SKM-1 (cell line): ENCODE results near the gene C20orf202.

Experiments used
- DNase-seq: peaks from one replicate; lab custom pipeline; 2025; ENCODE audit not compliant: unreplicated experiment; lab: John Stamatoyannopoulos, UW

C20orf202 gene

DNA sequence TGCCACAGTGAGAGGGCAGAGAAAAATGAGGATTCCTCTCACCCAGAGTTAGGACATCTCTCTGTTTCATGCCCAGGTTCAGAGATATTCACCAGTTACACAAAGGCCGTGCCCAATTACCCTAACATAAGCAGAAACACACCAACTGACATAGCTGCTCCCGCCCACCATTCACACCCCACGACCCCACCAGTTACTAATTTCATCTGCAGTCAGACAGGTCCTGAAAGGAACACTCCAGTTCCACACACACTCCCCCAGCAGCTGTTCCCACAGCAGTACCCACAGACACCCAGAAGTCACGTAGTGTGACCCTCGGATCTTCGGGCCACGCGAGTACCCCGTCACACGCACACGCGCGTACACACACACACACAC is 19.0 kb upstream of the C20orf202 start:
- DNase-seq = no peak

DNA sequence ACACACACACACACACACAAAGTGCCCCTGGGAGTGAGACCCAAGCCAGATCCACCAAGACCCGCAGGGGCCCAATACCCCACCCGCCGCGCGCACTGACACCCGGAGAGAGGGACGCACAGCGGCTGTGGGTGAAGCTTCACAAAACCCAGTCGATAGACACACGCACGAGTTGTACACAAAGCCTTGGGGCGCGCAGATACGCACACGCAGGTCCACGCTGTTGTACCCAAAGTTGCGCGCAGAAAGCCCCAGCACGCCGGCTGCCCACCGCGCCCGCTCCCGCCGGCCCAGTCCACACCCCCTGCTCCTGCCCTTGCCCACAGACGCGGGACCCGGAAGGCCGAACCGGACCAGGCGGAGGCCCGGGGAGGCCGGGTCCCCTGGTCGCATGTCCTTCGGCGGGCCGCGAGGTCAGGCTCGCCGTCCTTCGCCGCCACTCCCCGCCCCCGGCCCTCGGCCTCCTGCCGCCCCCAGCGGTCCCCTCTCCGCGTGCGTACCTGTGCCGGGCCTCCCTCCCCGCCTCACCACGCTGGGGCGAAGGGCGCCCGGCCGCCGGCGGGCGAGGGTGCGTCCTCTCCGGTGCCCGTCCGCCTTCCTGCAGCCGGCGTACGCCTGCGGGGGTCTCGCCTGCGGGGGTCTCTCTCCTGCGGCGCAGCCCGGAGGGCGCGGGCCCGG is 18.5 kb upstream of the C20orf202 start, which contains the start of gene TMEM74B:
Gene TMEM74B, minus strand, starts transcription at position 344 of the 678 bp plus-strand sequence. CDS start 1,180 bp downstream, outside the sequence.
- DNase-seq = no peak

DNA sequence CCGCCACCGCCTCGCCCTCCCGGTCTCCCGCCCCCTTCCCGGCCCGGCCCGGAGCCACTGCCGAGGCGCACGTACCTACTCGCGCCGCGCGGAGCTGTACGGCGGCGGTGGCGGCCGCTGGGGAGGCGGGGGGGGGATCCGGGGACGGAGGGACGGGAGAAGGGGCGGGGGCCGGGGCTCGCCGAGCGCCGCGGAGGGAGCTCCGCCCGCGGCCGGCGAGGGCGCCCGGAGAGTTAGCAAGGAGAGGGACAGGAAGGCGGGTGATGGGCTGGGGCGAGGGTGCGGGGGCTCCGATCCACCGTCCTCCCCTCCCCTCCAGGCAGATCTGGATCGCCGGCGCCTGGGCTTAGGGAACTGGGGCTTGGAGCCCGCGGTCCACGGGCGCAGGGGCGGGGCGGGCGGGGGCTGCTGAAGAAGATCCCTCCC is 17.9 kb upstream of the C20orf202 start:
- no peak for DNase-seq

DNA sequence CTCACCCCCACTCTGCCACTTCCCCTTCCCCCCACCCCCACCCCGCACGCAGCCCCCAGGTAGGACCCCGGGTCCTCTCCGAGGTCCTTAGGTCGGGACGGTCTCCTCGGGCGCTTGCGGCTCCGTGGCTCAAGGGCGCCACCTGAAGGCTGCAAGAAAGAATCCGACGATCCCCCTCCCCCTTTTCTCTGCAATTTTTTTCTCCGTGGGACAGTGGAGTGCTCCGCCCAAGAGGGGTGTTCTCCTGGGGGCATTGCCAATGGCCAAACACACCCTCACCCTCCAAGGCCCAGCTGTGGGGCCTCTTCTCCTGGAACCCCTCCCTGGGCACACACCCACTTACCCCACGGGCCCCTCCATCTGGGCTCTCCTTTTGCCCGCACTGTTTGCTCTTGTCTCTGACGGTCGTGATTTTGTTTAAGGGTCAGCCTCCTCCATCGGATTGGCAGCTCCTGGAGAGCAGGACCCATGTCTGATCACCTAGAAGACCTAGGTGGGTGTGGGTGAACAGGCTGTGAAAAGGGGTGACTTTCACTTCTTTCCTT is 17.4 kb upstream of the C20orf202 start:
- no peak for DNase-seq

DNA sequence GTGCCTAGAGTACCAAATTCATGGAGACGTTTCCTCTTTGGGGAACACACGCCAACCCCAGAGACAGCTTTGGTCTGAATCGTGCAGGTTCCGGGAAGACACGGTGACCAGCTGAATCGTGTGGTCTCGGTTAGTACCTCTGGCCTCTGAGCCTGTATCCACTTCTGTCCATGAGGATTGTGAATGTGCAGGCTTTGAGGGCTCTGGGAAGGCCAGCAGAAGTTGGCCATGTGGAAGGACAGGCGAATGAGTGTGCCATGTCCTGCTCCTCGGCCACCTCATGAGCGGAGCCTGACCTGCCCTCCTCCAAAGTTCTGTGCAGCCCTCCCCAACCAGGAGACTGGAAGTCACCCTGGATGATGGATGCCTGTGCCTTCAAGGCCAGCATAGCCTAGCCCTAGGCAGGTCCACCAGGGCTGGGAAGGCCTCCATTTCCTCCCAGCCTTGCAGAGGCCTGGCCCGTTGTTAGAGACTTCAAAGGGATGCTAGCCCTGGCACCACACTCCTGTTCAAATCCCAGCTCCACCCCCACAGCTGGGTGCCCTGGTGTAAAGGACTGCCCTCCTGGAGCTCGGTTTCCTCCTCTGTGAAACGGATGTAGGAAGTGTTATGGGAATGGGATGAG is 16.8 kb upstream of the C20orf202 start:
- DNase-seq = no peak

DNA sequence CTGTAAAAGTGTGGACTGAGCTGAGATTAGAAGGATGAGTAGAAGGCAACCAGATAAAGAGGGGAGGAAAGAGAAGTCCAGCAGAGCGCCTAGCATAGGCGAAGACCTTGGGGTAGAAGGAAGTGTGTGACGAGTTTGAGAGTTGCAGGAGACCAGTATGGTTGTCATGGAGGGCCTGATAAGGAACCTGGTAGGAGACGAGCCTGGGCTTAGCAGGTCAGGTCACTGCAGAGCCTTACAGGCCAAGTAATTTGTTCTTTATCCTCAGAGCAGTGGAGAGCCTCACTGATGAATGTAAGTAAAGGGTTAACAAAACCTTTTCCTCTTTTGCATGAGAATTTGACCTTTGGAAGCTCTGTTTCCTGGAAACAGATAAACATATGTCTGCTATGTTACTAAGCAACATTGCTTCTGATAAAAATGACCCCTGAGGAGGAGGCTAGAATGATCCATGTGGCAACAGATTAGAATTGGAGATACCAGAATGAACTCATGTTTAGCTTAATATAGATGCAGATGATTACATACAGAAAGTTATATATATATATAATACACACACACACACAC is 15.6 kb upstream of the C20orf202 start:
- no peak for DNase-seq

DNA sequence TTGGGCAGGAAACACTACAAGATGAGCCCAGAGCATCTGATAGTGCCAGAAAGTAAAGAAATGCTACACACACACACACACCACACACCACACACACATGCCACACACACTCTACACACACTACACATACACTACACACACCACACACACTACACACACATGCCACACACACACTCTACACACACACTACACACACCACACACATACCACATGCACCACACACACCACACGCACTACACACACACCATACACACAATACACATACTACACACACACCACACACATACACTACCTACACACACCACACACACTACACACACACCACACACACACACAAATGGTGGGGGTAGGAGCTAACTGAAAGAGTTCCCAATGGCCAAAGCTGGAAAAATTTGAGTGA is 14.9 kb upstream of the C20orf202 start:
- no peak for DNase-seq

DNA sequence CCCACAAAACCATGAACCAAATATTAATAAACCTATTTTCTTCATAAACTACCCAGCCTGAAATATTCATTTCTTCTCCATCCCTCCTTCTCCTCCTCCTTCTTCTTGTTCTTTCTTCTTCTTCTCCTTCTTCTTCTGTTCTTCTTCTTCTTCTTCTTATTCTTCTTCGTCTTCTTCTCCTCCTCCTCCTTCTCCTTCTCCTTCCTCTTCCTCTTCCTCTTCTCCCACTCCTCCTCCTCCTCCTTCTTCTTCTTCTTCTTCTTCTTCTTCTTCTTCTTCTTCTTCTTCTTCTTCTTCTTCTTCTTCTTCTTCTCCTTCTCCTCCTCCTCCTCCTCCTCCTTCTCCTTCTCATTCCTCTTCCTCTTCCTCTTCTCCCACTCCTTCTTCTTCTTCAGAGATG is 13.4 kb upstream of the C20orf202 start:
- DNase-seq = no peak

DNA sequence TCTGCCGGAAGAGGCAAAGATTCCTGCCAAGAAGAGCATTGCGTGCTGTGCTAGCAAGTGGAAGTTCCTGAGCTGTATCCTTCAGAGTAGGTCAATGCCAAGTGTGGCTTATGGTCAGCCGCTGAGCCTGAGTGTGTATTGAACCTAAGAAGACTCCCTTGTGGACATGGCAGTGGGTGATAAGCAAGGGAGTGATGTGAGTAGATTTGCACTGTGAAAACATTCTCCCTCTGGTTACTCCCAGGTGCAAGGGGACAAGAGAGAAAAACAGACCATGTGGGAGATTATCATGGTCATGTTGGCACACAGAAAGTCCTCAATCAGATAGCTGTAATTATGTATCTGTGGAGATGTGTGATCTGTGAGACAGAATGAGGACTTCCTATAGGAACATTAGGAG is 12.4 kb upstream of the C20orf202 start:
- DNase-seq = no peak

DNA sequence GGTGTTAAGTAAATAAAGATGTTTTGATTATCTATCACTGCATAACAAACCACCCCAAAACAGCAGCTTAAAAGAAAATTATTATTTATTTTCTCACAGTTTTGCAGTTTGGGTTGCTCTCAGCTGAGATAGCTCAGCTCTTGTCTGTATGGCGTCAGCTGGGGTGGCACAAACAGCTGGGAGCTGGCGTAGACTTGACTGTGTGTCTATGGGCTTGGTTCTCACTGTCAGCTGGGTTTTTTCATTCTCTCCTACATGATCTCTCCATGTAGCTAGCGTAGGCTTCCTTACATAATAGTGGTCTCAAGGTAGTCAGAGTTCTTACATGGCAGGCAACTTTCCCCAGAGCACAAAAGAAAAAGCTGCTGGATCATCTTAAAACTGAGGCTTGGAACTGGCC is 12.0 kb upstream of the C20orf202 start:
- no peak for DNase-seq

DNA sequence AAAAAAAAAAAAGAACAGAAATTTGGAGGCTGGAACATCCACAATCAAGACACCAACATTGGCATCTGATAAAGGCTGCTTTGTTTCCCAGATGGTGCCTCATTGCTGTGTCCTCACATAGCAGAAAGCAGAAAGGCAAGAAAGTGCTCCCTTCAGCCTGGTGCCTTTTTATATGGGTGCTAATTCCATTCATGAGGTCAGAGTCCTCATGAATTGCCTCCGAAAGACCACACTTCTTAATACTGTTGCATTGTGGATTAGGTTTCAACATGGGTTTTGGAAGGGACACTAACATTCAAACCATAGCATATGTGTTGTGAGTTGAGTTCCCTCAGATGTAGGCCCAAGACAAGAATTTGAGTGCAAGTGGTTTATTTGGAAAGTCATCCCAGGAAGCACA is 8.0 kb upstream of the C20orf202 start:
- no peak for DNase-seq

DNA sequence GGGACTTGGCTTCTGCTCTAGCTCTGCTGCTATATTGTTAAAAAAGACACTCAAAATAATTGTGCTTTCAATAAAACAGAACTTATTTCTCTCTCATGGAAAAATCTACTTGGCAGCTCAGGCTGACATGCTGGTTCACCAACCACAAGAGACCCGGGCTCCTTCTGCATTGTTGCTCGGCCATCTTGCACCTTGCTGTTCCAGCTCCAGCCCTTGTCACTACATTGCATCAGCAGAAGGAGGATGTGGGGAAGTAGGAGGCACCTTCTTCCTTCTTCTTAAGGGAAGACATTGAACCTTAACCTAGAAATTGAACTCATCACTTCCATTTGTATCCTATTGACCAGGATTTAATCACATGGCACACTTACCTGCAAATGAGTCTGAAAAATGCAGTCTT is 6.6 kb upstream of the C20orf202 start:
- DNase-seq = no peak

DNA sequence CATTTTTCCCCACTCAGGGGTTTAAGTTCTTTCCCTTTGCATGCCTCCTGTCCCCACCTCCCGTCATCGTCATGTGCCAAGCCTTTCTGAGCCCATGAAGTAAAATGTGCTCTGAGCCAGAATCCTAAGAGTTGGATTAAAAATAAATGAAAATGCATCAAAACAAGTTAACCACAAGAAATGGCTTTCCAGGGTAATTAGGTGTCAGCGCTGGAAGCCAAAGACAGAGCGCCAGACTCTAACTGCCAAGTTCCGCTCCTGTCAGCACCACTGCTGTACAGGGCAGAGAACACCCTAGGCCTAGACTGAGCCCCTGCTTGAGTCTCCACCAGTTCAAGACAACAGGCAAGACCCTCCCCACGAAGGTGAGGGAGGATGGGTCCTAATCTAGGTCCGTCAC is 5.5 kb upstream of the C20orf202 start:
- no peak for DNase-seq

DNA sequence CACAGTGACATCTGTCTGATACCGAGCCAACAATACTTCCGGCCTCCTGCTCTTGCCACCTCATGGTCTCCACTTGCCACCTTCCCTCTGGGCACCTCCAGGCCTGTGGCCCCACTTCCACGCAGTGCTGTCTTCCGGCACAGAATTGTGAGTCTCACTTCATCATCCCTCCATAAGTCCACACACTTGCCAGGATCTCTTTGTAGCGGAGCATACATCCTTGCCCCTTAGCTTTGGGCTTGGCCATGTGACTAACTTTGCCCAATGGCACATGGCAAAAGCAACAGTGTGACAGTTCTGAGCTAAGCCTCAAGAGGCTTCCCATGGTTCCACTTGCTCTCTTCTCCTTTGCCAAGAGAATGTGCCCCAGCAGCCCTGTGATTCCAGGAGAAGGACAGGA is 4.5 kb upstream of the C20orf202 start:
- DNase-seq = no peak

DNA sequence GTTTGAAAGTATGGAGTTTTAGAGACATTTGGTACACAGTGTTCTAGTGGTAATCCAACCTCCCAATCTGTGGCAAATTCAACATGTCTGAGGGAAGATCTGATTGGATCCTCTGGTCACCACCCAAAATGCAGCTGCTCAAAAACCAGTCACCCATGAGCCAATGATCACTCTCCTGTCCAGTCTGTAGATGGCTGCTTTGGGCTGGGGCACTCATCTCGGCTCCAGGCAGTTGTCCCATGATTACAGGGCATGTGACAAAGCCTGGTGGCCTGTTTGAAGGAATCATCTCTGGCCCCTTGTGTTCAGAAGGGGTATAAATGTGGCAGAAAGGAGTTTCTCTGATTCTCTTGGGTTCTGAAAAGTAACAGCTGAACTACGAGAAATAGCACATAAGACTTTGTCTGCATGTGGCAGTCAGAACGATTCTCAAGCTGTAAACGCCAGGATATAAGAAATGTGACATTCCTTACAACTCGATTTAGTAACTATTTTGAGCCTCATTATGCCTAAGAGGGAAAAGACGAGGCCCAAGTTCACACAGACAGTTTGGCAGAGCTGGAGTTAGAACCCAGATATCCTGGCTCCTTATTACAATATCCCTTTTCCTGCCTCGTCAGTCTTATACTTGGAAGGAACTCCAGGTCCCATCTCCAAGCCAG is 3.9 kb upstream of the C20orf202 start:
- no peak for DNase-seq

DNA sequence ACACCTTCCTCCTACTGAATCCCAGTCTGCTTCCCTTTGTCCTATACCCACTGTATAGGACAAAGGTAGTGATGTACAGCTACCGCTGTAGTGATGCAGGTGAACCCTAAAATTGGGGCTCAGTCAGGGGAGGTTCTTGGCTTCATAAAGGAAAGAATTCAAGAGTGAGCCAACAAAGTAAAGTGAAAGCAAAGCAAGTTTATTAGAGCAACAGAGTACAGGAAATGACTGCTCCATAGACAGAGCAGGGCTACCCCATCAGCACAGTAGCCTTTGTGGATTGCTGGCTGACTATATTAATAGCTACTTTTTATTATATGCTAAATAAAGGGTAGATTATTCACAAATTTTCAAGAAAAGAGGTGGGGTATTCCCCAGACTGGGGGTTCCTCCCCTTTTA is 3.3 kb upstream of the C20orf202 start:
- DNase-seq = no peak

DNA sequence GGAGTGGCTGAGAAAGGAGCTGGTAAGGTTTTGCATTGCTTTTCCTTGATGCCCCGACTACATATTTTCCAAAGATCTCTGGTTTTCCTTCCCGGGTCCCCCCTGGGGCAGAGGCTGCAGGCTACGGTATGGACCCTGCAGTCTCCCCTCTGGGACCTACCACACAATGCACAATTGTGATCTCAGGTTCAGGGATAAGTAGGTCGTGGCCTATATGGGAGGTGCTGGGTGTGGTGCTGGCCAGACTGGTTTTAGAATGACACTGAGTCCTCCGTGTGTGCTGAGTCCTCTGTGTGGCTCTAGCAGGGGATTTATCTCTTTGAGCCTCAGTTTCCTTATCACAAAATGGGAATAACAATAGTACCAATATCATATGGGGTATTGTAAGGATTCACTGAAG is 376 bp downstream of the C20orf202 start:
- DNase-seq = no peak

DNA sequence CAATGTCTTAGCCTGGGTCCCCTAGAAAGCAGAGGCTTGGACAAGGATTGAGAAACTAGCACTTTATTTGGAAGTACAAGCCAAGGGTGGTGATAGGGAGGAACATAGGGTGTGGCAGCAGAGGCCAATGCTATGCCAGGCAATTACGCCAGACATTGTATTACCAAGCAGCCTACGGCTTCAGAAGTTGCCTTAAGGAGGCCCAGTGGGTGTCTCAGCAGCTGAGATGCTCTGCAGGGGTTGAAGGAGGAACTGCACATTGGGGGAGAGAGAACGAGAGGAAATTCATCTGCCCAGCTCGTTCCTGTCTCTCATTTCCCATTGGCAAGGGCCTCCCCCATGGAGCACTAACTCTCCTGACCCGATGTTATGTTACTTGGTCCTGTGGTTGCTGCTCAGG is 859 bp downstream of the C20orf202 start:
- DNase-seq = no peak

DNA sequence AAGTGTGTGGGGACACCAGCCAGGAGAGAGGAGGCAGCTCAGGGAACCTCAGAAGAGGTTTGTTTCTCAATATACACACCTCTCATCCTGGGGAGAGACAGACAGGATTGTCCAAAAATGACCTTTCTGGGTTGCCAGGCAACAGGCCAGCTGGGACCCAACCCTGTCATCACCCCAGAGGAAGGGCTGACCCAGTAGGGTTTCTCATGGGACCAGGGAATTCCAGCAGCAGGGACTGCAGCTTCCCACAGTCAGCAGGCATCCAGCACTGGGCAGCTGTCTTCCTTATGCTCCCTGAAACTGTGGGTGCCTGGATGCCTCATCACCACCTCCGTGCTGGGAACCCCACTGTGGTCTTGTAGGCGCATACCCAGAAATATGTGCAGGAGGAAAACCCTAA is 1.3 kb downstream of the C20orf202 start:
- no peak for DNase-seq

DNA sequence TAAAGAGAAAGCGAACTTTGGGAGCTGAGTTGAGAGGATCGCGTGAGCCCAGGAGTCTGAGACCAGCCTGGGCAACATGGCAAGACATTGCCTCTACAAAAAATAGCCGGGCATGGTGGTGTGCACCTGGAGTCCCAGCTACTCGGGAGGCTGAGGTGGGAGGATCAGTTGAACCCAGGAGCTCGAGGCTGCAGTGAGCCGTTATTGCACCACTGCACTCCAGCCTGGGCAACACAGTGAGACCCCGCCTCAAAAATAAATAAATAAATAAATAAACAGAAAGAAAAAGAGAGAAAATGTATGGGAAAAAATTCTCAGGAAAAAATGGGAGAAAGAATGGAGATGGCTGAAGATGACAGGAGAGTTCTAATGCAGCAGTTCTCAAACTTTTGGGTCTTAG is 2.5 kb downstream of the C20orf202 start:
- DNase-seq = no peak

DNA sequence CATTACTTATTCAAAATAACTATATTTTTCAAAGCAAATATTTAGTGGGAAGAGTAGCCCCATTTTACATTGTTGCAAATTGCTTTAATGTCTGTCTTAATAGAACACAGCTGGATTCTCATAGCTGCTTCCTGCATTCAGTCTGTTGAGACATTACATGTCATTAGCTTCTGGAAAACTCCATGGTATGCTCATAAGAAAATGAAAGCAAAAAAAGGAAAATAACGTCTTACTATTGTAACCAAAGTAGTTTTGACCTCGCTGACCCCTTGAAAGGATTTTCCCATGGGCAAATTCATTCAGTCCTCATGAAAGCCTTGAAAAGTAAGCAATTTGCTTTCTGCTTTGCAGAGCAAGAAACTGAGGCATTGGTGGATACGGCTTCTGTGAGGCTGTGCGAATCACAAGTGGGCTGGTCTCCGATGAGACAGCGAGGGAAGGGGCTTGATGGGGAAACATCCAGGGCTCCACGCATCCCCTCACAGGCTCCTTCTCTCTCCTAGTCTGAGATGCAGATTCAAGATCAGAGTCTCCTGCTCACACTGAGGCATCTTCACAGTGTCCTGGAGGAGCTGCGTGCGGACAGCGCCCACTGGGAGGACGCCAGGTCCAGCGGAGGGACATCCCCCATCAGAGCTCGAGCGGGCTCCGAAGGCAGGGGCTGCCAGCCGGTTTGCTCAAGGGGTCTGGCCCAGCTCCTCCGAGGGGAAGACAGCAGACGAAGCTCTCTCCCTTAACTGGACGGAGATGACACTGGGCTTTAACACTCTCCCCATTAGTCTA is 3.3 kb downstream of the C20orf202 start:
- no peak for DNase-seq
